ENCODE data around the gene PPP2R5C. TPM values are rescaled to one million over a fixed set of nuclear protein-coding genes. Genes with fewer than 3 reads are reported as not detected.
"Not testable (repeated sequence)": the region's sequence is repeated elsewhere in the genome, so short reads cannot be mapped to it uniquely, and the experiment has no call there.

Gene PPP2R5C
- 100 to 1,000 TPM; 317 to 370 TPM for total RNA-seq

DNA sequence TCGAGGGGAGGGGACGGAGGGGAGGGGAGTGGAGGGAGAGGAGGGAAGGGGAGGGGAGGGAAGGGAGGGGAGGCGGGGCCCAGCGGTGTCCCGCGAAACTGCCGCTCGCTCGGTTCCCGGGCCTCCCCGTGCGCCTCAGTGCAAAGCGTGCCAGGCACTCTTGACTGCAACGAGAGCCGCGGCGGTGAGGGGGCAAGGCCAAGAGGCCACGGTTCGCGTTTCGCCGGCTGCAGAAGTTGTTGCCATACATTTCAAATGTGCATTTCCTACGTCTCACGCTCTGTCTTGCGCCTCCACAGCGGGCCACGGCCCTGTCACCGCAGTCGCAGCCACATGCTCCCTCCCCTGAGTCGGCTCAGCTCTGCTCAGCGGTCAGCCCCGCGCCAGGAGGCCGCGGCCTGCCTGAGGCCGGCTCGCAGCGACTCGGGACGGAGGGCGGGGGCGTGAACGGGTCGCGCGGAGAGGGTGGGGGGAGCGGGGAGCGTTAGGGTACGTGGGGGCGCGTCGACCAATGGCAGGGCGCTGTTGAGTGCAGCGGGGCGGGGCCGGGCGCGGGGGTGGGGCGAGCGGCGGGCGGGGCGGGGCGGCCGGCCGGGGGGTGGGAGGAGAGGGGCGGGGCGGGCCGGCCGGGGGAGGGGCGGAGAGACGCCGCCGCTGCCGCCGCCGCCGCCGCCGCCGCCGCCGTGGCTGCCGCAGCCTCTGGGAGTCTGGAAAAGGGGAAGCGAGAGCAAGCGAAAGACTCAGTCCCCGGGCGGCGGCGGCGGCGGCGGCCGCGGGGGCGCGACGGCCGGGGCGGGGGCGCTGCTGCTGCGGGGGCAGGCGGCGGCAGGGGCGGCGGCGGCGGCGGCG lies at the start of gene PPP2R5C:
Gene PPP2R5C, plus strand, starts transcription at position 678 of the 849 bp plus-strand sequence. CDS start 185 bp downstream, outside the sequence.
- peak within 1 kb of the TSS; percentile 91 to 92 for H3K4me3 Mint-ChIP-seq
- peak within 1 kb of the TSS; percentile 70 for H3K27ac Mint-ChIP-seq
- H3K36me3 Mint-ChIP-seq (ENCODE audit: insufficient read depth in 2 of 2), result peaks cover 6 to 9% of the 10 kb centered on the region in 2 donors
- H3K9me3 Mint-ChIP-seq, result no peaks in the 10 kb centered on the region
- ATAC-seq (replicated peaks in 1 of 2) (peak; percentile 77 to 78), DNase-seq (peak; percentile 88 to 91)
- no peaks in the 10 kb centered on the region for H3K27me3 Mint-ChIP-seq (ENCODE audit: low read depth)
- H3K4me1 Mint-ChIP-seq (ENCODE audit: low read depth), result peaks cover 53% of the 10 kb centered on the region

DNA sequence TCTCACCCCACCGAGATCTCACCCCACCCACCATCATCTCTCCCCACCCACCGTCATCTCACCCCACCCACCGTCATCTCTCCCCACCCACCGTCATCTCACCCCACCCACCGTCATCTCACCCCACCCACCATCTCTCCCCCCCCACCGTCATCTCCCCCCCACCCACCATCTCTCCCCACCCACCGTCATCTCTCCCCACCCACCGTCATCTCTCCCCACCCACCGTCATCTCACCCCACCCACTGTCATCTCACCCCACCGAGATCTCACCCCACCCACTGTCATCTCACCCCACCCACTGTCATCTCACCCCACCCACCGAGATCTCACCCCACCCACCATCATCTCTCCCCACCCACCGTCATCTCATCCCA lies 49.7 kb upstream of the PPP2R5C start:
- peaks cover 27% of the 10 kb centered on the region for H3K4me1 Mint-ChIP-seq (ENCODE audit: low read depth)
- not testable (repeated sequence) for H3K4me3 Mint-ChIP-seq; H3K36me3 Mint-ChIP-seq (ENCODE audit: insufficient read depth in 2 of 2); H3K27ac Mint-ChIP-seq; ATAC-seq (replicated peaks in 1 of 2); DNase-seq; H3K27me3 Mint-ChIP-seq (ENCODE audit: low read depth); H3K9me3 Mint-ChIP-seq

DNA sequence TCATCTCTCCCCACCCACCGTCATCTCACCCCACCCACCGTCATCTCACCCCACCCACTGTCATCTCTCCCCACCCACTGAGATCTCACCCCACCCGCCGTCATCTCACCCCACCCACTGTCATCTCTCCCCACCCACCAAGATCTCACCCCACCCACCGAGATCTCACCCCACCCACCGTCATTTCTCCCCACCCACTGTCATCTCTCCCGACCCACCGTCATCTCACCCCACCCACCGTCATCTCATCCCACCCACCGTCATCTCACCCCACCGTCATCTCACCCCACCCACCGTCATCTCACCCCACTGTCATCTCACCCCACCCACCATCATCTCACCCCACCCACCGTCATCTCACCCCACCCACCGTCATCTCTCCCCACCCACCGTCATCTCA lies 49.2 kb upstream of the PPP2R5C start:
- not testable (repeated sequence) for H3K4me3 Mint-ChIP-seq; DNase-seq; H3K9me3 Mint-ChIP-seq; H3K27ac Mint-ChIP-seq; H3K27me3 Mint-ChIP-seq (ENCODE audit: low read depth); H3K36me3 Mint-ChIP-seq (ENCODE audit: insufficient read depth in 2 of 2); ATAC-seq (replicated peaks in 1 of 2)
- H3K4me1 Mint-ChIP-seq (ENCODE audit: low read depth), result peaks cover 22% of the 10 kb centered on the region

DNA sequence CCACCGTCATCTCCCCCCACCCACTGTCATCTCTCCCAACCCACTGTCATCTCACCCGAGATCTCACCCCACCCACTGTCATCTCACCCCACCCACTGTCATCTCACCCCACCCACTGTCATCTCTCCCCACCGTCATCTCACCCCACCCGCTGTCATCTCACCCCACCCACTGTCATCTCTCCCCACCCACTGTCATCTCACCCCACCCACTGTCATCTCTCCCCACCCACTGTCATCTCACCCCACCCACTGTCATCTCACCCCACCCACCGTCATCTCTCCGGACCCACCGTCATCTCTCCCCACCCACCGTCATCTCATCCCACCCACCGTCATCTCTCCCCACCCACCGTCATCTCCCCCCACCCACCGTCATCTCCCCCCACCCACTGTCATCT lies 48.4 kb upstream of the PPP2R5C start:
- not testable (repeated sequence) for H3K27ac Mint-ChIP-seq; H3K36me3 Mint-ChIP-seq (ENCODE audit: insufficient read depth in 2 of 2); H3K9me3 Mint-ChIP-seq; H3K27me3 Mint-ChIP-seq (ENCODE audit: low read depth); DNase-seq; ATAC-seq (replicated peaks in 1 of 2); H3K4me3 Mint-ChIP-seq
- peaks cover 18% of the 10 kb centered on the region for H3K4me1 Mint-ChIP-seq (ENCODE audit: low read depth)

DNA sequence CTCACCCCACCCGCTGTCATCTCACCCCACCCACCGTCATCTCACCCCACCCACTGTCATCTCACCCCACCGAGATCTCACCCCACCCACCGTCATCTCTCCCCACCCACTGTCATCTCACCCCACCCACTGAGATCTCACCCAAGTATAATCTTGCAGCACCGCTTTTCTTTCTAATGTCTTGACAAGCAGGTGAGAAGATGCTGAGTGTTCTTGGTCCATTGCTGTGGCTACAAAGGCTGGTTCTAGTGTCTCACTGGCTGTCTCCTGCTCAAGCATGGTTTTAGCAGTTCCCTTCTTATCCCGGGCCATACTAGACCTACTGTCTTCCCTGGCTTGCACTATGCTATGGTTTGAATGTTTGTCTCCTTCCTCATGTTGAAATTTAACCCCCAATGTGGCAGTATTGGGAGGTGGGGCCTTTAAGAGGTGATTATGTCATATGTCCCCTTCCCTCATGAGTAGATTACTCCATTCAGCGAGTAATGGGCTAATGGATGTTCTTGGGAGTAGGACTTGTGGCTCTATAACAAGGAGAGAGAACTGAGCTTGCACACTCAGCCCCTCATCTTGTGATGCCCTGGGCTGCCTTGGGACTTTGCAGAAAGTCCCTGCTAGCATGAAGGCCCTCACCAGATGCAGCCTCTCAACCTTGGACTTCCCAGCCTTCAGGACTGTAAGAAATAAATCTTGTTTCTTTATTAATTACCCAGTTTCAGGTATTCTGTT lies 47.7 kb upstream of the PPP2R5C start:
- peaks cover 20% of the 10 kb centered on the region for H3K4me1 Mint-ChIP-seq (ENCODE audit: low read depth)

DNA sequence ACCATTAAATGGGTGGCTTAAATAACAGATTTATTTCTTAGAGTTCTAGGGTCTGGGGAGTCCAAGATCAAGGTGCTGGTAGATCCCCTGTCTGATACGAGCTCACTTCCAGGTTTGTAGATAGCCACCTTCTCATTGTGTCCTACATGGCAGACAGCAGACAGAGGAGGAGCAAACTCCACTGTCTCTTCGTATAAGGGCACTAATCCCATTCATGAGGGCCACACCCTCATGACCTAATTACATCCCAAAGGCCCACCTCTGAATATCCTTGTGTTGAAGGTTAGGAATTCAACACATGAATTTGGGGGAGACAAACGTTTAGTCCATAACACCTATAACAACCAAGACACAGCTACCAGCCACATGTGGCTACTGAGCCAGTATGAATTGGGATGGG lies 47.1 kb upstream of the PPP2R5C start:
- no peak for ATAC-seq (replicated peaks in 1 of 2)
- Mint-ChIP-seq H3K9me3 (peaks cover 0 to 2% of the 10 kb centered on the region in 2 donors), H3K27ac (no peak overlapping the region)

More for the DNA sequence above, 47.7 kb upstream of the PPP2R5C start:
- H3K4me3 Mint-ChIP-seq, result no peak overlapping the region
- H3K27ac Mint-ChIP-seq, result no peak overlapping the region
- H3K9me3 Mint-ChIP-seq, result peaks cover 0 to 2% of the 10 kb centered on the region in 2 donors
- H3K36me3 Mint-ChIP-seq (ENCODE audit: insufficient read depth in 2 of 2), result peaks cover 0 to 2% of the 10 kb centered on the region in 2 donors
- ATAC-seq (replicated peaks in 1 of 2), result no peak
- no peak for DNase-seq
- H3K27me3 Mint-ChIP-seq (ENCODE audit: low read depth), result no peaks in the 10 kb centered on the region

DNA sequence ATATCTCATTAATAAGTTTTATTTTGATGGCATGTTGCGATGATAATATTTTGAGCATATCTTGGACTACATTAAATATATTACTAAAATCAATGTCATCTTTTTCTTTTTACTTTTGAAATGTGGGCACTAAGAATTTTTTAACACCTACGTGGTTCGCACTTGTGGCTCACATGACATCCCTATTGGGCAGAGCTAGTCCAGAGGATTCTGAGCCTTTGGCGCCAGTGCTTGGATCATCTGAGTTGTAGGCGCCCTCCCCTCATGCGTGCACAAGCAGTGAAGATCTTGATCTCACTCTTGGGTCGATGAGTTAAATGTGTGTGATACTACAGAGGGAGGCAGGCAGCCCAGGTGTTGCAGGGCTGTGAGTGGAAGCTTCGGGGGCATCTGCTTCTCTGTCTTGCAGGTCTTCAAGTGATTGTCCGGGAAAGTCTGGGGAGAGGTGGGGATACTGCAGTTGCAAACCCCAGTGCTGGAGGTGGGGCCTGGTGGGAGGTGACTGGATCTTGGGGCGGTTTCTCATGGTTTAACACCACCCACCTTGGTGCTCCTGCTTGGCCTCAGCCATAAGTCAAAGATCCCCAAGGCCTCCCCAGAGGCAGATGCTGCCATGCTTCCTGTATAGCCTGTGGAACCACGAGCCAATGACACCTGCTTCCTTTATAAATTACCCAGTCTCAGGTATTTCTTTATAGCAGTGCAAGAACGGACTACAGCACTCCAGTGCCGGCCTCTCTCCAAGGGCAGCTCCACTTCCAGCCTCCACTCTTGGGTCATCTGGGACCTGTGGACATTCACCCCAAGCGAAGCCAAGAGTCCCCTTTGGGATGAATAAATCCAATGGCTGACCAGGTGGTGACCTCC lies 46.1 kb upstream of the PPP2R5C start:
- Mint-ChIP-seq H3K27me3 (ENCODE audit: low read depth) (no peaks in the 10 kb centered on the region), H3K27ac (no peak overlapping the region), H3K4me3 (no peak overlapping the region), H3K36me3 (ENCODE audit: insufficient read depth in 2 of 2) (peaks cover 0 to 2% of the 10 kb centered on the region in 2 donors), H3K4me1 (ENCODE audit: low read depth) (peaks cover 32% of the 10 kb centered on the region), H3K9me3 (peaks cover 0 to 2% of the 10 kb centered on the region in 2 donors)
- no peak for ATAC-seq (replicated peaks in 1 of 2)
- no peak for DNase-seq

More for the DNA sequence above, 47.1 kb upstream of the PPP2R5C start:
- H3K4me1 Mint-ChIP-seq (ENCODE audit: low read depth), result peaks cover 22% of the 10 kb centered on the region
- no peak overlapping the region for H3K4me3 Mint-ChIP-seq
- no peak for DNase-seq
- no peaks in the 10 kb centered on the region for H3K27me3 Mint-ChIP-seq (ENCODE audit: low read depth)
- H3K36me3 Mint-ChIP-seq (ENCODE audit: insufficient read depth in 2 of 2), result peaks cover 0 to 2% of the 10 kb centered on the region in 2 donors

DNA sequence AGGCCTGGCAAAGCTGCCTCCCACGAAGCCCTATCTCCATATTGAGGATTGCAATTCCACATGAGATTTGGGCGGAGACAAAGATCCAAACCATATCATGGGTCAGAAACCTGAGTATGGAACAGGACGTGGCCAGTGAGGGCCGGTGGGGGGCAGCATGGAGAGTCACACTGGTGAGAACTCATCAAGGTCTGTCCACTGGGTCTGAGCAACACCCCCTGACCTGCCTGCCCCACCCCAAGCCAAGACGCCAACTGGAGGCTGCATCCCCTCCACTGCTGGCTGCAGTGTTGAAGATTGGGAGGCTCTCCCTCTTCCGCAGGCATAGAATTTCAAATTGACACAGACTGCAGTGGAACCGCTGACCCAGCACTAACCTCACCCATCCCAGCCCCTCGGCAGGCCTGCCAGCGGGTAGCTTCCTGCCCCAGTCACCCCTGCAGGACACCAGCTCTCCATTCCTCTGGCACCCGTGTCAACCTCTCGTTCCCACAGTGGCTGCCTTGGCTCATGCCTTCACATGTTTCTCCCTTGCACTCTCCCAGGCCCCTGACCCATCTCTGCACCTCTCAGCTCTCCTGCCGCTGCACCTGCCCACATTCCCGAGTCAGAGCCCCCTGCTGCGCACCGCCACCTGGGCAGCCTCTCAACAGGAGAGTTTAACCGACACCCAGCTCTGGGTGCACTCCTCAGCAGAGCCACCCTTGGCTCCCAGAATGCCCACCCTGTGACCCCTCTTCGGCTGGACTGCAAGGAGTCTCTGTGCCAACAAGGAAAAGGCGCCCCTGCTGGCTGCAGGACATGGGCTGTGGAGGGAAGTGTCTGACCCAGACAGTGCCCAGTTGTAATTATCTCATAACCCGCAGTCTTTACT lies 45.2 kb upstream of the PPP2R5C start:
- Mint-ChIP-seq H3K4me3 (no peak overlapping the region), H3K36me3 (ENCODE audit: insufficient read depth in 2 of 2) (peaks cover 0 to 2% of the 10 kb centered on the region in 2 donors), H3K27ac (no peak overlapping the region), H3K27me3 (ENCODE audit: low read depth) (no peaks in the 10 kb centered on the region), H3K4me1 (ENCODE audit: low read depth) (peaks cover 39% of the 10 kb centered on the region), H3K9me3 (peaks cover 0 to 2% of the 10 kb centered on the region in 2 donors)
- DNase-seq, result no peak
- ATAC-seq (replicated peaks in 1 of 2), result no peak

DNA sequence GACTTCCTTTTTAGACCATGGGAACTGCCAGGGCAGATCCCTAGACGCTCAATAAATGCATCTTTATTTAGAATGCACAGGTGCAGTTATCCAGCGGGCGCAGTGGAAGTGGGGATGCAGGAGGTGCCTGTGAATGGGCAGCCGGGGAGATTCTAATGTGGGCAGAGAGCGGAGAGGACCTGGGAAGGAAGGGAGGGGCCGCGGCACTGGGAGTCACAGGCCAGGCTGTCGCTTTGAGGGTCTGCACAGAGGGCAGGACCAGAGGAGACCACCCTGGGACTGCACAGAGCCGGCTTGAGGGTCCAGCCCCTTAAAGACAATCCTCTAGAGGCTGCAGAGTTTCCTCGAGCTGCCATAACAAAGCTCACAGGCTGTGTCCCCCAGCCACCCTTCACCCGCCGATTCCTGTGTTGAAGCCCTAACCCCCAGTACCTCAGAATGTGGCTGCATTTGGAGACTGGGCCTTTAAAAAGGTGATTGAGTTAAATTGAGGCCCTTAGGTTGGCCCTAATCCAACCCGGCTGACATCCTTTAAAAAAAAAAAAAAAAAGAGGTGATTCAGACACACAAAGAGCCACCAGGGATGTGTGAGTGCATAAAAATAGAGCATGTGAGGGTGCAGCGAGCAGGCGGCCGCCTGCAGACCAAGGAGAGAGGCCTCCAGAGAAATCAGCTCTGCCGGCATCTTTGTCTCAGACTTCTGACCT lies 44.4 kb upstream of the PPP2R5C start:
- Mint-ChIP-seq H3K9me3 (peaks cover 0 to 2% of the 10 kb centered on the region in 2 donors), H3K36me3 (ENCODE audit: insufficient read depth in 2 of 2) (peaks cover under 1 to 2% of the 10 kb centered on the region in 2 donors), H3K4me3 (no peak overlapping the region), H3K27ac (peak overlapping the region; percentile 52), H3K4me1 (ENCODE audit: low read depth) (peaks cover 47% of the 10 kb centered on the region), H3K27me3 (ENCODE audit: low read depth) (no peaks in the 10 kb centered on the region)
- no peak for ATAC-seq (replicated peaks in 1 of 2)
- DNase-seq, result no peak

DNA sequence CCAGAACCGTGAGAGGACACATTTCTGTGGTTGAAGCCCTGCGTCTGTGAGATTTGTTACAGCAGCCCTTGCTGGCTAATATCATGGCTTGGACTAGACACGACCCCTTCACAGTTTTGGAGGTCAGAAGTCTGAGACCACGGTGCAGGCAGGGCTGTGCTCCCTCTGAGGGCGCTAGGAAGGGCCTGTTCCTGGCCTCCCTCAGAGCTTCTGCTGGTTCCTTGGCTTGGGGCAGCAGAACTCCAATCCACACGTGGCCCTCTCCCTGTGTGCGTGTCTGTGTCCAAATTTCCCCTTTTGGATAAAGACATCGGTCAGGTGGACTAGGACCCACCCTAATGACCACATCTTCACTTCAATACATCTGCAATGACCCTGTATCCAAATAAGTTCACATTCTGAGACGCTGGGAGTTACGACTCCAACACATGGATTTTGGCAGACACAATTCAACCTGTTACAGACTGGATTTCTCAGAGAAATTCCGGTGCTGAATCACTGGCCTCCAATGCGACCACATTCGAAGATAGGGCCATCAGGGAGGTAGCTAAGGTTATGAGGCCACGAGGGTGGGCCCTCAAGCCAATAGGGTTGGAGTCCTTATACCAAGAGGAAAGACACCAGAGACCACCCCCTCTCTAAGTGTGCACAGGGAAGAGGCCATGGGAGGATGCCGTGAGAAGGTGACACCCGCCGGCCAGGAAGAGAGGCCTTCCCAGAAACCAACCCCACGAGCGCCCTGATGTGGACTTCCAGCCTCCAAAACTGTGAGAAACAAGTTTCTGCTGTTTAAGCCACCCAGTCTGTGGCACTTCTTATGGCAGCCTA lies 43.6 kb upstream of the PPP2R5C start:
- Mint-ChIP-seq H3K27me3 (ENCODE audit: low read depth) (no peaks in the 10 kb centered on the region), H3K9me3 (peaks cover 0 to 2% of the 10 kb centered on the region in 2 donors), H3K4me3 (no peak overlapping the region), H3K4me1 (ENCODE audit: low read depth) (peaks cover 55% of the 10 kb centered on the region), H3K36me3 (ENCODE audit: insufficient read depth in 2 of 2) (peaks cover 2% of the 10 kb centered on the region in 2 donors), H3K27ac (peak overlapping the region; percentile 24)
- no peak for ATAC-seq (replicated peaks in 1 of 2)
- DNase-seq, result no peak

DNA sequence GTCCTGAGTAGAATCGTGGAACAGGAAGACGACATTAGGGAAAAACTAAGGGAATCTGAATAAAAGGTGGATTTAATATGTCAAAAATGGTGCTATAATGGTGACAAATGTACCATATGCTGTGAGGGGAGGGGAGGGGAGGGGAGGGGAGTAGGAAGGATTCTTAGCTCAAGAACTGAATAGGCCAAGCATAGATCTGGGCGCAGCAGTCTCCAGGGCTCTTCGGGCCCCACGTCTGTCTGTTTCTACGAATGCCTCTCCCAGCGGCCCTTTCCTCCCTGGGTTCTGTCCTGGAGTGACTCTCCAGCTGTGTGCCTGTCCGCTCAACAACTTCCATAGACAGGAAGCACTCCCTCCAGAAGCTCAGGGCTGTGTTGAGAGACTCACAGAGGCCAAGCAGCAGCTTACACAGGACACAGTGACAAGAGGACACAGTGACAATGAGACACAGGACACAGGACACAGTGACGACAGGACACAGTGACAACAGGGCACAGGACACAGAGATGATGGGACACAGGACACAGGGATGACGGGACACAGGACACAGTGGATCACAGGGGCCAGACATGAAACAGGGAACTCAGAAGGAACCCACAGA lies 42.4 kb upstream of the PPP2R5C start:
- no peak overlapping the region for H3K27ac Mint-ChIP-seq
- ATAC-seq (replicated peaks in 1 of 2) (no peak), DNase-seq (no peak)
- peaks cover 59% of the 10 kb centered on the region for H3K4me1 Mint-ChIP-seq (ENCODE audit: low read depth)
- no peak overlapping the region for H3K4me3 Mint-ChIP-seq
- peaks cover 0 to 2% of the 10 kb centered on the region in 2 donors for H3K36me3 Mint-ChIP-seq (ENCODE audit: insufficient read depth in 2 of 2)
- H3K27me3 Mint-ChIP-seq (ENCODE audit: low read depth), result no peaks in the 10 kb centered on the region
- peaks cover 0 to 2% of the 10 kb centered on the region in 2 donors for H3K9me3 Mint-ChIP-seq

All from activated T-cell treated with anti-CD3 and anti-CD28 coated beads, Interleukin-2, amount 50 U/mL, for 72 hours (primary cell).